Measurements from ENCODE around the gene NYNRIN. TPM values are rescaled to one million over a fixed set of nuclear protein-coding genes. Genes with fewer than 3 reads are reported as not detected.
"Not testable (repeated sequence)": the region's sequence is repeated elsewhere in the genome, so short reads cannot be mapped to it uniquely, and the experiment has no call there.

NYNRIN gene
- total RNA-seq, 1 donor from 2014 or later = 6.1 TPM

- ATAC-seq = peak; percentile 81
Observed at GRCh38 chr14:24431569-24432258, 32.9 kb downstream of the NYNRIN start.

GRCh38 chr14:24432259-24433131, 33.7 kb downstream of the NYNRIN start:
- ATAC-seq = no peak

- ATAC-seq = no peak
Observed at GRCh38 chr14:24434036-24434435, 35.2 kb downstream of the NYNRIN start.

- ATAC-seq = no peak
Observed at GRCh38 chr14:24434676-24435075, 35.9 kb downstream of the NYNRIN start.

- ATAC-seq = no peak
Observed at GRCh38 chr14:24435192-24435810, 36.5 kb downstream of the NYNRIN start.

- no peak for ATAC-seq
Observed at GRCh38 chr14:24435998-24436354, 37.2 kb downstream of the NYNRIN start.

GRCh38 chr14:24436355-24437019, 37.7 kb downstream of the NYNRIN start:
- peak; percentile 52 for ATAC-seq

GRCh38 chr14:24437020-24437735, 38.4 kb downstream of the NYNRIN start:
- no peak for ATAC-seq

- ATAC-seq = no peak
Observed at GRCh38 chr14:24437736-24438067, 38.9 kb downstream of the NYNRIN start.

GRCh38 chr14:24438223-24439097, 39.7 kb downstream of the NYNRIN start:
- ATAC-seq = no peak

- ATAC-seq = no peak
Observed at GRCh38 chr14:24439257-24439656, 40.5 kb downstream of the NYNRIN start.

GRCh38 chr14:24439830-24440605, 41.2 kb downstream of the NYNRIN start:
- ATAC-seq = no peak

GRCh38 chr14:24440606-24441399, 42.0 kb downstream of the NYNRIN start:
- no peak for ATAC-seq

- no peak for ATAC-seq
Observed at GRCh38 chr14:24441485-24441884, 42.7 kb downstream of the NYNRIN start.

GRCh38 chr14:24441904-24442239, 43.1 kb downstream of the NYNRIN start:
- ATAC-seq = peak; percentile 24

- peak; percentile 92 for ATAC-seq
Observed at GRCh38 chr14:24442240-24443052, 43.6 kb downstream of the NYNRIN start, which contains the start of gene SDR39U1. Gene SDR39U1, minus strand, starts transcription at chr14:24442776. Its CDS starts 7 bp downstream, at chr14:24442769.

- no peak for ATAC-seq
Observed at GRCh38 chr14:24443053-24443665, 44.4 kb downstream of the NYNRIN start.

GRCh38 chr14:24450828-24451227, 52.0 kb downstream of the NYNRIN start:
- not testable (repeated sequence) for ATAC-seq
